HG02885 (cell line): Measurements from ENCODE around the gene ZNF346.
"Not testable (repeated sequence)": the region's sequence is repeated elsewhere in the genome, so short reads cannot be mapped to it uniquely, and the experiment has no call there.

Source experiments
- ATAC-seq: cut with Tn5 transposase; IDR thresholded peaks from one replicate; pipeline ENCODE4 v1.9.1; 2021; ENCODE audit warnings: mild to moderate bottlenecking; ENCODE audit not compliant: unreplicated experiment, poor library complexity

Gene ZNF346

GRCh38 chr5:177022386-177023302, at the start of gene ZNF346:
Gene ZNF346, plus strand, starts transcription at chr5:177022696. Its CDS starts 43 bp downstream, at chr5:177022739.
- ATAC-seq = peak; percentile 86

DNA sequence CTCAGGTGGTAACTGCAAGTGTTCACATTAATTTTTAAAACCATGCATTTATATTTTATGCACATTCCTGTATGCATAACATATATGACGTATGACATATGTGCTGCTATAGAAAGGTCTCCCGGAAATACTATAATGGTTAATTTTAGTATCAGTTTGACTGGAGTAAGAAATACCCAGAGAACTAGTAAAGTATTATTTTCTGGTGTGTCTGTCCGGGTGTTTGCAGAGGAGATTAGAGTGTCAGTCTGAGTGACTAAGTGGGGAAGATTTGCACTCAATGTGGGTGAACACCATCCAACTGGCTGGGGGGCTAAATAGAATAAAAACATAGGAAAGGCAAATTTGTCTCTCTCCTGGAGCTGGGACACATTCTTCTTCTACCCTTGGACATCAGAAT, 42.8 kb upstream of the ZNF346 start:
- no peak for ATAC-seq

DNA sequence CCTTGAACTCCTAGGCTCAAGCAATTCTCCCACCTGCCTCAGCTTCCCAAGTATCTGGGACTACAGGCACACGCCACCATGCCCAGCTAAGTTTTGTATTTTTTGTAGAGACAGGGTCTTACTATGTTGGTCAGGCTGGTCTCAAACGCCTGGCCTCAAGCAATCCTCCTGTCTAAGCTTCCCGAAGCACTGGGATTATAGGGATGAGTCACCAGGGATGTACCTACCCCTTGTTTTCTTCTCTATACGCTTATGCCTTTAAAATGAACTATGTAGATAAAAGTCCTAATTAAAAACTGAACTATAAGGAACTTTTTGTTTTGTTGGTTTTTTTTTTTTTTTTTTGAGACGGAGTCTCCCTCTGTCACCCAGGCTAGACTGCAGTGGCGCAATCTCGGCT, 41.7 kb upstream of the ZNF346 start:
- no peak for ATAC-seq

DNA sequence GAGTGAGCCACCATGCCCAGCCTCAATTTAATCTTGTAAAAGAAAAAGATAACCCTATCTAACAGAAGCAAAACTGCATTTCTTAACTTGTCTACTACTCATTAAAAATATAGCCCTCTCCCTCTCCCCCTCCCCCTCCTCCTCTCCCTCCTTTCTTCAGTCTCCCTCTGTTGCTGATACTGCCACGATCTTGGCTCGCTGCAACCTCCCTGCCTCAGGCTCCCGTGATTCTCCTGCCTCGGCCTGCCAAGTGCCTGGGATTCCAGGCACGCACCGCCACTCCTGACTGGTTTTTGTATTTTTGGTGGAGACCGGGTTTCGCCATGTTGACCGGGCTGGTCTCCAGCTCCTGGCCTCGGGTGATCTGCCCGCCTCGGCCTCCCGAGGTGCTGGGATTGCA, 39.4 kb upstream of the ZNF346 start:
- ATAC-seq = not testable (repeated sequence)

DNA sequence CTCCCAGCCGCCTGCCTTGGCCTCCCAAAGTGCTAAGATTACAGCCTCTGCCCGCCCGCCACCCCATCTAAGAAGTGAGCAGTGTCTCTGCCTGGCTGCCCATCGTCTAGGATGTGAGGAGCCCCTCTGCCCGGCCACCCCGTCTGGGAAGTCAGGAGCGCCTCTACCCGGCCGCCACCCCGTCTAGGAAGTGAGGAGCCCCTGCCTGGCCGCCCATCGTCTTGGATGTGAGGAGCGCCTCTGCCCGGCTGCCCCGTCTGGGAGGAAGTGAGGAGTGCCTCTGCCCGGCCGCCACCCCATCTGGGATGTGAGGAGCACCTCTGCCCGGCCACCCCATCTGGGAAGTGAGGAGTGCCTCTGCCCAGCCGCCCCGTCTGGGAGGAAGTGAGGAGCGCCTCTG, 38.9 kb upstream of the ZNF346 start:
- ATAC-seq = not testable (repeated sequence)

DNA sequence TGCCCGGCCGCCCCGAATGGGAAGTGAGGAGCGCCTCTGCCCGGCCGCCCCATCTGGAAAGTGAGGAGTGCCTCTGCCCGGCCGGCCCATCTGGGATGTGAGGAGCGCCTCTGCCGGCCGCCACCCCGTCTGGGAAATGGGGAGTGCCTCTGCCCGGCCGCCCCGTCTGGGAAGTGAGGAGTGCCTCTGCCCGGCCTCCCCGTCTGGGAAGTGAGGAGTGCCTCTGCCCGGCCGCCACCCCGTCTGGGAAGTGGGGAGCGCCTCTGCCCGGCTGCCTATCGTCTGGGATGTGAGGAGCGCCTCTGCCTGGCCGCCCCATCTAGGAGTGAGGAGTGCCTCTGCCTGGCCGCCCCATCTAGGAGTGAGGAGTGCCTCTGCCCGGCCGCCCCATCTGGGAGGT, 38.3 kb upstream of the ZNF346 start:
- ATAC-seq = not testable (repeated sequence)

DNA sequence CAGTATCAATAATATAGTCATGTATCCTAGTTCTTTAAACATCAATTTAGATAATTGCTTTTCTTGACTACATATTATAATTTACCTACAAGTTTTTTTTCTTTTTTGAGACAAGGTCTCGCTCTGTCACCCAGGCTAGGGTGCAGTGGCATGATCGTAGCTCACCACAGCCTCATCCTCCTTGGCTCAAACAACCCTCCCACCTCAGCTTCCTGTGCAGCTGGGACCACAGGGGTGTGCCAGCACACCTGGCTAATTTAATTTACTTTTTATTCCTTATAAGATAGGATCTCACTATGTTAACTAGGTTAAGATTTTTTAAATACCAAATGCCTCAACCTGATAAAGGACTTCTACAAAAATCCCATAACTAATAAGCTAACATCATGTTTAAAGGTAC, 37.0 kb upstream of the ZNF346 start:
- no peak for ATAC-seq

DNA sequence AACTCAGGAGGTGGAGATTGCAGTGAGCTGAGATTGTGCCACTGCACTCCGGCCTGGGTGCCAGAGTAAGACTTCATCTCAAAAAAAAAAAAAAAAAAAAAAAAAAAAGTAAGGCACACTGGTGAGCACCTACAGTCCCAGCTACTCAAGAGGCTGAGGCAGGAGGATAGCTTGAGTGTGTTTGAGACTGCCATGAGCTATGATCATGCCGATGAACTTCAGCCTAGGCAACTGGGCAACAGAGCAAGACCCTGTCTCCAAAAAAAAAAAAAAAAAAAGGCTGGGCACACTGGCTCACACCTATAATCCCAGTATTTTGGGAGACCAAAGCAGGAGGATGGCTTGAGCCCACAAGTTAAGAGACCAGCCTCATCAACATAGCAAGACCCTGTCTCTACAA, 36.2 kb upstream of the ZNF346 start:
- no peak for ATAC-seq

- ATAC-seq = no peak
These were observed 34.9 kb upstream of the ZNF346 start for GRCh38 chr5:176987583-176987982.

GRCh38 chr5:176993081-176993480, 29.4 kb upstream of the ZNF346 start:
- ATAC-seq = not testable (repeated sequence)

DNA sequence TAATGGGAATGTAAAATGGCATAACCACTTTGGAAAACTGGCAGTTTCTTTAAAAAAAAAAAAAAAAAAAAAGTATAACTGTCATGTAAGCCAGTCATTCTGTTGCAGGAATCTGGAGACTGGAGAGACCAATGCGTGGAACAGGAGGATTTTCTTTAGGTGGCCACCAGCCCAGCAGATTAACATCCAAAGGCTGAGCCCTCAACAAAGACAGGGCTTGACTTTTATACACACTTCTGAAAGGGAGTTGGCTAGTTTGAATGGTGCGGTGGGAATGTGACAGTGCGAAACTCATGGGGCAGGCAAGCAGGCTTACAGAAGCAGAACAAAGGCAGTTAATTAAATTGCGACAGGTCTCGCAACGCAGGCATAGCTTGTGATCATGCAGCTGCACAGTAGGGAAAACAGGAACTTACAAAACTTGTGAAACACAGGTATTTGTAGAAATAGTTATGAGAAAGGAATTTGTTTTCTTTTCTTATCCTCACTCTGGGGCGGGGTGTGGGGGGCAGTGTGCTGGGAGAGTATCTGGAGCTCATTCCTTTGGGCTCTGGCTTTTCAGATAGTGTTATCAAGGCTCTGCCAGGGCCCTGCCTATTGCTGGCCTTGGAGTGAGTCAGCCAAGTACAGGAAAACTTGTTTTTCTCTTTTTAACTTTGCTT, 27.9 kb upstream of the ZNF346 start:
- peak; percentile 56 for ATAC-seq

- ATAC-seq = no peak
These were observed 27.4 kb upstream of the ZNF346 start for GRCh38 chr5:176995122-176995490.

DNA sequence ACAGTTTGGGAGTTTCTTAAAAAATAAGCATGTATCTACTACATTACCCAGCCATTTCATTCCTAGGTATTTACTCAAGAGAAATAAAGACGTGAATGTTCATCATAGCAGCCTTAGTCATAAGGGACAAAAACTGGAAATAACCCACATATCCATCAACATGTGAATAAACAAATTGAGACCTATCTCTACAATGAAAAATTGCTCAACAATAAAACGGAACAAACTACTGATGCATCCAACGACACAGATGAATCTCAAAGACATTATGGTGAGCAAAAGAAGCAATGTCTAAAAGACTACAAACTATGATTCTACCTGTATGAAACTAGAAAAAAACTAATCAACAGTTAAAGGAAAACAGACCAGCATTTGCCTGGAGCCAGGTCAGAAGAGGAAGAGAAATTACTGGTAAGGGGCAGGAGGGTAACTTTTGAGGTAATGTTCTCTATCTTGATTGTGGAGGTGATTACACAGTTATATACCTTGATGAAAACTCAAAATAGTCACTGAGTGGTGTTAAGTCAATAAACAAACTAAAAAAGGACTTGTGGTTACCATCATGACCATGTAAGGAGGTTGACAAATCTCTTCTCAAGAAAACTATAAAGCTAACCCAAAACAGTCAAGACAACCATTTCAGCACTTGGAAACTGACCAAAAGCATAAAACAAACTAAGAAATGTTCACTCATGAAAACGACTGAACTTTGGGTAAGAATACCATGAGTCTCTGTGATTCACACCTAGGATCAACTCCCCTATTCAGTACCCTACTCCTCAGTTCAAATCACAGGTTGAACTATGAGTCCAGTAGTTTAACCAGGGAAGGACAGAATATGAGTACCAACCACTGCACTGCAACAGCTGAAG, 26.4 kb upstream of the ZNF346 start:
- ATAC-seq = peak; percentile 49

- ATAC-seq = no peak
These were observed 25.7 kb upstream of the ZNF346 start for GRCh38 chr5:176996780-176997179.

DNA sequence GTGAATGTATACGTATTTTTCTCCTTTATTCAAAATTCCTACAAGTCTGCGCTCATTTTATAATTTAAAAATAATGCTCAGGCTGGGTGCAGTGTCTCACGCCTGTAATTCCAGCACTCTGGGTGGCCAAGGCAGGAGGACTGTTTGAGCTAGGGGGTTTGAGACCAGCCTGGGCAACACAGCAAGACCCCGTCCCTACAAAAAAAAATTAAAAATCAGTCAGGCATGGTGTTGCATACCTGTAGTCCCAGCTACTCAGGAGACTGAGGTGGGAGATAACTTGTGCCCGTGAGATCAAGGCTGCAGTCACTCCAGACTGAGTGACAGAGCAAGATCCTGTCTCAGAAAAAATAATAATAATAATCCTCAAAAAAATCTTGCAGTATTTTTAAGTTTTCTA, 23.7 kb upstream of the ZNF346 start:
- no peak for ATAC-seq

GRCh38 chr5:176999526-176999925, 23.0 kb upstream of the ZNF346 start:
- not testable (repeated sequence) for ATAC-seq

GRCh38 chr5:177003649-177004048, 18.8 kb upstream of the ZNF346 start:
- ATAC-seq = no peak

DNA sequence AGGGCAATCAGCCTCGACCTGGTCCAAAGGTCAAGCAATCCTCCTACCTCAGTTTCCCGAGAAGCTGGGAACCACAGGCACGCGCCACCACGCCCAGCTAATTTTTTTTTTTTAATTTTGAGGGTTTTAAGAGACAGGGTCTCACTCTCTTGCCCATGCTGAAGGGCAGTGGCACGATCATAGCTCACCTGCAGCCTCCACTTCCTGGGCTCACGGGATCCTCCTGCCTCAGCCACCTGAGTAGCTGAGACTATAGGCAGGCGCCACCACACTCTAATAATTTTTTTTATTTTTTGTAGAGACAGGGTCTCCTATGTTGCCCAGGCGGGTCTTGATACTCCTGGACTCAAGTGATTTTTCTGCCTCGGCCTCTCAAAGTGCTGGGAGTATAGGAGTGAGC, 17.5 kb upstream of the ZNF346 start:
- ATAC-seq = no peak

- ATAC-seq = peak; percentile 47
These were observed 16.8 kb upstream of the ZNF346 start for GRCh38 chr5:177005619-177006264.

DNA sequence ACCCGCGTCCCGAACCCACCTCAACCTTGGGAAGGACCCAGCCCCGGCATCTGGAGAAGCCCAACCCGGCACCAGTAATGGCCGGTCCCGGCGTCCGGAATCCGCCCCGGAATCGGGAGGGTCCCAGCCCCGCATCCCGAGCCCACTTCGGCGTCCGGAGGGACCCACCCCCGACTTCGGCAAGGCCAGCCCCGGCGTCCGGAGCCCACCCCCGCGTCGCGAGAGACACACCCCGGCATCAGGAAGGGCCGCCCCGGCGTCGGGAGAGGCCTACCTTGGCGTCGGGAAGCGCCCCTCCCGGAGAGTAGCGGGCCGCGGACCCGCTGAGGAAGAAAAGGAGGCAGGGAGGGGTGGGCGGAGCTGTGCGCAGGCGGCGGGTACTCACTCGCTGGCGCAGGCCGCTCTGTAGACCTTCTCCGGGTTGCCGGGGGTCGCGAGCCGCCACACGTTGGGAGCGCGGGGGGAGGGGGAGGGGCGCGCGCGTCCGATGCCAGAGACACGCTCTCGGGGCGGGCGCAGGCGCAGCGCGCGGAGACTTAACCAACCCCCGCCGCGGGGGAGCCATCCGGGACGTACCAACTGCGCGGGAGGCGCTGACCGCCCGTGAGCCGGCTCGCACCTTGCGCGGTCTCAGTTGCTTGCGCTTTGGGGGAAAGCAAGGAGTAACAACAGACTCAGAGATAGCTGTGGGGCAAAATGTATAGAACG, 16.1 kb upstream of the ZNF346 start, which contains the start of gene UIMC1:
Gene UIMC1, minus strand, starts transcription at position 515 of the 708 bp plus-strand sequence. CDS start 24,164 bp downstream, outside the sequence.
- ATAC-seq = peak; percentile 83
